HG02678 (cell line): Measurements from ENCODE around the gene HYLS1.

ENCODE experiments used
- ATAC-seq: cut with Tn5 transposase; IDR thresholded peaks from one replicate; pipeline ENCODE4 v1.9.1; 2021; ENCODE audit warnings: mild to moderate bottlenecking, moderate library complexity; ENCODE audit not compliant: unreplicated experiment

The HYLS1 gene

GRCh38 chr11:125947419-125948277 is 60.2 kb downstream of the HYLS1 start:
- no peak for ATAC-seq

DNA sequence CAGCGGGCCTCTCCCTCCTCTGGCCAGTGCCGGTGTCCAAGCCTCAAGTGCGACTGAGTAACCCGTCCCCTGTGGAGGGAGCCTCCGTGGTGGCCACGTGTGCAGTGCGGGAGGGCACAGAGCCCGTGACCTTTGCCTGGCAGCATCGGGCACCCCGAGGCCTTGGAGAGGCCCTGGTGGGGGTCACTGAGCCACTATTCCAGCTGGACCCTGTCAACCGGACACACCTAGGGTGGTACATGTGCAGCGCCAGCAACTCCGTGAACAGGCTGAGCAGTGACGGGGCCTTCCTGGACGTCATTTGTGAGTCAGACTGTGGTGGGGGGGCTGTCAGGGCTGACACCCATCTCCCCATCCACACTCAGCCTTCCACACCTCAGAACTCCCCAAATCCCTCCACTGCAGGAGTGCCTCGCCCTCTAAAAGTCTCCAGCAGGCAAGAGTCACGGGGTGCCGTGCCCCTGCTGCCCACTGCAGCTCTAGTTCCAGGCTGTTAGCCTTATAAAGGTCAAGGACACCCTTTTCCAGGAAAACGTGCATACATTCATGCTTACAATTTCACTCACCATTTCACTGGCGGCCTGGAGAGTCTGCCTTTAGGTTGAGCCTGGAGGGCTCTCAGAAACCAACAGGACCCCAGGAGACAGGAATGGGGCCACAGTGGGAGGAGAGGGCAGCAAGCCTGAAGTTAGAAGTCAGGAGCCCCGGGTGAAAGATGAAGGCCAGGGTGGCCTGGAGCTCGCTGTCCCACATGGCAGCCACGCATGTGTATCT is 61.0 kb downstream of the HYLS1 start:
- no peak for ATAC-seq

DNA sequence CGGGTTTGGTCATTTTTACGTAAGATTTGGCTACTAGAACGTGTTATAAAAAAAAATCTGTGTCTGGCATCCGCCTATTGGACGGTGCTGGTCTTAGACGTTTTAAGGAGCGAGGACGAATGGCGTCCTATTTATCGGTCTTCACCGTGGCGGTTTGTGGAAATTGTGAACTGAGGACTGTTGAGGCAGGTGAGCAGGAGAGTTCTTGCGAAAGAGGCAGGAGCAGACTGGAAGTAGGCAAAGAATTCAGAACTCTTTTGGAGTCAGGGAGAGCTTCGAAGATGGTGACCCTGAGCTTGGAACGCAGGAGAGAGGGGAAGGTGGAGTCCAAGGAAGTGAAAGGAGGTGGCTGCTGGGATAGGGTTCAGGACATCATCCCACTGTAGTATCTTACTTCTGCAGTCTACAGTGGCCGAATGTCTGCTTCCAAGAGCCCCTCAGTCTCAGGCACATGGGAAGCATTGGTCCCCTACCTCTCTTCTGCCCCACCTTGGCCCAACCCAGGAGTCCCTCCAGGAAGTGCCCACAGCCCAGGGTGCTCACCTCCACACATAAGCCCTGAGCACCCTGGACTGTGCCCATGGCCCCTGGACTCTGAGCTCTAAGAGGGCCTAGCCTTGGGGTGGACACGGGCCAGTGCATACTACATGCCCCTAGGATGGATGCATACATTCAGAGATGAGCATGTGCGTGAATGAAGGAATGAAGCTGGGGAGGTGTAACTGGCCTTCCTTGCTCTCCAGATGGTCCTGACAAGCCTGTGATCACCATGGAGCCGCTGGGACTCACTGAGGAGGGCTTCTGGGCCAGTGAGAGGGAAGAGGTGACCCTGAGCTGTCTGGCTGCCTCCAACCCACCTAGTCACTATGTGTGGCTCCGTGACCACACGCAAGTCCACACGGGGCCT is 62.1 kb downstream of the HYLS1 start:
- ATAC-seq, result no peak

DNA sequence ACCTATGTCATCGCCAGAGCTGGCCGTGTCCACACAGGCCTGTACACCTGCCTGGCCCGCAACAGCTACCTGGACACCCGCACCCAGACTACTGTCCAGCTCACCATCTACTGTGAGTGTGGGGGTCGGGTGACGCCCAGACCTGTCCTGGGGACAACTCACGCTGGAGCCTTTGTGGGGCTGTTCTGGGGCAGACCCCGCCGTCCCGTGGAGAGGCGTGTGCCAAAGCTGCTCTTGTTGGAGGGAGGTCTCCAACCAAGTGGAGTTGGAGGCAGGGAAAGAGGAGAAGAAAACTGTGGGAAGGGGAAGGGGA is 62.7 kb downstream of the HYLS1 start:
- ATAC-seq, result no peak
